H1 (cell line): ENCODE results near the gene GLB1L3. TPM values are rescaled to one million over a fixed set of nuclear protein-coding genes. Genes with fewer than 3 reads are reported as not detected.

Source experiments
- CREB1 ChIP-seq: IDR thresholded peaks from 2 replicates; pipeline ENCODE4 v1.6.1; 2012; ENCODE audit warnings: inconsistent platforms
- CTBP2 ChIP-seq: IDR thresholded peaks from 2 replicates; pipeline ENCODE4 v1.7.0; 2011; ENCODE audit warnings: borderline replicate concordance, mild to moderate bottlenecking, moderate library complexity, mixed read lengths, low read length; ENCODE audit not compliant: insufficient read depth, insufficient read length
- JUN ChIP-seq: IDR thresholded peaks from 2 replicates; pipeline ENCODE4 v1.6.1; 2011; ENCODE audit warnings: low read depth, mild to moderate bottlenecking, improper control_type of control experiment, low read length
- SIN3A ChIP-seq, 2 experiments: IDR thresholded peaks in 1 of 2; conservative IDR thresholded peaks in 1 of 2; 2 replicates each; pipeline ENCODE4 v1.6.1; 2011 to 2012; ENCODE audit warnings: low read length in 2 of 2, improper control_type of control experiment in 1 of 2, low read depth in 1 of 2, mild to moderate bottlenecking in 1 of 2
- TBP ChIP-seq: IDR thresholded peaks from 2 replicates; pipeline ENCODE4 v1.6.1; 2011; ENCODE audit warnings: low read depth, low read length, improper control_type of control experiment
- polyA plus RNA-seq, 7 experiments: library from polyadenylated mRNA; depleted of rRNA in 3 of 7; stranded (reverse) in 5 of 7; unstranded in 2 of 7; fragments of >200 nt in 5 of 7; fragments of 200-250 nt in 2 of 7; gene quantifications; 1 replicate in 5 of 7; 2 replicates in 1 of 7; 4 replicates in 1 of 7; pipeline versions ENCODE4 v1.2.1 to v1.2.3, GENCODE V29; 2011 to 2013; ENCODE audit warnings: missing spikeins in 2 of 7, mixed read lengths in 2 of 7
- total RNA-seq: library from RNA; stranded (reverse); fragmentation: NEBNext Ultra II Directional; extraction: Animal tissue kit (Norgen Biotek cat#: 25700); gene quantifications from 2 replicates; pipeline ENCODE4 v1.2.1, GENCODE V29; 2021
- TF ChIP-seq, protein P1 (sequence below), 3 experiments: IDR thresholded peaks; 1 replicate in 2 of 3; 2 replicates in 1 of 3; pipeline versions ENCODE4 v1.5.1 to v1.6.1; 2011; ENCODE audit warnings: low read length in 3 of 3, mild to moderate bottlenecking in 3 of 3, inconsistent platforms in 2 of 3, low read depth in 1 of 3, moderate library complexity in 1 of 3; ENCODE audit not compliant: insufficient read depth in 1 of 3; ENCODE audit errors: control extremely low read depth in 1 of 3

GLB1L3 gene
- total and polyA plus RNA-seq, 2 of the 8 experiments (the other 6 are each of a cell fraction or from before 2014, with no cell fraction given), result 14.9 to 33.2 TPM

DNA sequence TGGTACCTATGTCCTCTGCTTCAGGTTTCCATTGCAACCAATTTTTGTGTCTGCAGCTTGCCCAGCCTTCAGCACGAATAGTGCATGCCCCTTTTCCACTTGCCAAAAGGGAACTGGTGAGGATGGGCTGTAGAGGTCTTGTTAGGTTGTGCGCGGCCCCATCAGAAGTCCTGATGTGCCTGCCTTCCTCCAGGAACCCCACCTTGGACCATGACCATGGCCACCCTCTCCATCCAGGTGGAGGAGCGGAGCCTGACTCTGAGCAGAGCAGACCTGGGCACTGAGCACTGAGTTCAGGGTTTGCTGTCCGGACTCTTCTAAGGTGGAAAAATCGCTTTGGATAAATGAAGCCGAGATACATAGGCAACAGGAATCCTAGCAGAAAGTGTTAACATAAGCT lies 62.5 kb downstream of the GLB1L3 start (continued):
- TF ChIP-seq, protein P1, sequence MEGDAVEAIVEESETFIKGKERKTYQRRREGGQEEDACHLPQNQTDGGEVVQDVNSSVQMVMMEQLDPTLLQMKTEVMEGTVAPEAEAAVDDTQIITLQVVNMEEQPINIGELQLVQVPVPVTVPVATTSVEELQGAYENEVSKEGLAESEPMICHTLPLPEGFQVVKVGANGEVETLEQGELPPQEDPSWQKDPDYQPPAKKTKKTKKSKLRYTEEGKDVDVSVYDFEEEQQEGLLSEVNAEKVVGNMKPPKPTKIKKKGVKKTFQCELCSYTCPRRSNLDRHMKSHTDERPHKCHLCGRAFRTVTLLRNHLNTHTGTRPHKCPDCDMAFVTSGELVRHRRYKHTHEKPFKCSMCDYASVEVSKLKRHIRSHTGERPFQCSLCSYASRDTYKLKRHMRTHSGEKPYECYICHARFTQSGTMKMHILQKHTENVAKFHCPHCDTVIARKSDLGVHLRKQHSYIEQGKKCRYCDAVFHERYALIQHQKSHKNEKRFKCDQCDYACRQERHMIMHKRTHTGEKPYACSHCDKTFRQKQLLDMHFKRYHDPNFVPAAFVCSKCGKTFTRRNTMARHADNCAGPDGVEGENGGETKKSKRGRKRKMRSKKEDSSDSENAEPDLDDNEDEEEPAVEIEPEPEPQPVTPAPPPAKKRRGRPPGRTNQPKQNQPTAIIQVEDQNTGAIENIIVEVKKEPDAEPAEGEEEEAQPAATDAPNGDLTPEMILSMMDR (IDR thresholded peaks at IDR 0.05; ENCODE audit: control extremely low read depth in 1 of 3, insufficient read depth in 1 of 3, low read depth in 1 of 3, low read length in 3 of 3), result no peak
- TF ChIP-seq CREB1, result no peak
- no peak for TF ChIP-seq SIN3A (conservative IDR thresholded peaks at IDR 0.05 in 1 of 2, IDR thresholded peaks at IDR 0.05 in 1 of 2; ENCODE audit: low read depth in 1 of 2, low read length in 2 of 2)
- TF ChIP-seq JUN, result no peak
- TF ChIP-seq CTBP2, result no peak
- no peak for TF ChIP-seq TBP
